PFSK-1 (cell line): ENCODE results near the gene RAB31.

Experiments used
- FOXP2 ChIP-seq: optimal IDR thresholded peaks from 2 replicates; pipeline ENCODE3; 2011; ENCODE audit warnings: borderline replicate concordance, control low read depth, inconsistent platforms; ENCODE audit not compliant: insufficient read depth; ENCODE audit errors: extremely low read length, extremely low read depth
- POLR2AphosphoS5 ChIP-seq: IDR thresholded peaks from 2 replicates; pipeline ENCODE4 v1.6.1; 2012; ENCODE audit warnings: low read depth, mild to moderate bottlenecking, control low read depth, low read length, moderate library complexity
- REST ChIP-seq, 2 experiments: IDR thresholded peaks; 2 replicates each; pipeline versions ENCODE4 v1.6.1 to v1.8.0; 2011 to 2012; ENCODE audit warnings: low read depth in 2 of 2, low read length in 2 of 2, control low read depth in 1 of 2, inconsistent platforms in 1 of 2, mild to moderate bottlenecking in 1 of 2, moderate library complexity in 1 of 2; ENCODE audit not compliant: insufficient read depth in 1 of 2
- SIN3A ChIP-seq: IDR thresholded peaks from 2 replicates; pipeline ENCODE4 v1.6.1; 2012; ENCODE audit warnings: mild to moderate bottlenecking, low read length, moderate library complexity, borderline replicate concordance; ENCODE audit not compliant: insufficient read depth
- TAF1 ChIP-seq: IDR thresholded peaks from 2 replicates; pipeline ENCODE4 v1.6.1; 2012; ENCODE audit warnings: low read length, control low read depth, borderline replicate concordance; ENCODE audit not compliant: insufficient read depth

The RAB31 gene

DNA sequence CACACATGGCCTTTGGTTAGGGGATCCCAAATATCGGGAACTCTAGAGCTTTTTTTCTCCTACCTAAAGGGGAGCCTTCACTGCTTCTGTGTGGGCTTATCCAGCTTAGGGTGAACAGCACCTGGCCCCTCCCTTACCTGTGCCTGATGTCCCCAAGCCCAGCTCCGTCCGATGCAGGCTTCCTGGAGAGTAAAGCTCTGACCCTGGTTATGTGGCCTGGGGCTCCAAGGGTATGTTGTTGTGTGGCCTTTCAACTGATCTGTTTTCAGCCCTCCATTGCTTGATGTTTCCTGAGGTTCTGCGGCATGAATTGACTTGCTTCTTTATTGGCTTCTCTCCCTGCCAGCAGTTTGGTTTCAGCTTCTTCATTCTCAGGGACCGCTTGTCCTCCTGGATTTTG, 66.0 kb downstream of the RAB31 start:
- TF ChIP-seq REST (IDR thresholded peaks at IDR 0.05; ENCODE audit: insufficient read depth in 1 of 2, low read depth in 2 of 2, low read length in 2 of 2) (no peak), SIN3A (no peak), FOXP2 (no peak), POLR2AphosphoS5 (no peak), TAF1 (no peak)

- TF ChIP-seq POLR2AphosphoS5, result no peak
Measured at GRCh38 chr18:9775178-9775577, 67.1 kb downstream of the RAB31 start.

GRCh38 chr18:9779630-9780029, 71.5 kb downstream of the RAB31 start:
- TF ChIP-seq REST (IDR thresholded peaks at IDR 0.05; ENCODE audit: insufficient read depth in 1 of 2, low read depth in 2 of 2, low read length in 2 of 2) (no peak), TAF1 (no peak), SIN3A (no peak), FOXP2 (no peak), POLR2AphosphoS5 (no peak)

DNA sequence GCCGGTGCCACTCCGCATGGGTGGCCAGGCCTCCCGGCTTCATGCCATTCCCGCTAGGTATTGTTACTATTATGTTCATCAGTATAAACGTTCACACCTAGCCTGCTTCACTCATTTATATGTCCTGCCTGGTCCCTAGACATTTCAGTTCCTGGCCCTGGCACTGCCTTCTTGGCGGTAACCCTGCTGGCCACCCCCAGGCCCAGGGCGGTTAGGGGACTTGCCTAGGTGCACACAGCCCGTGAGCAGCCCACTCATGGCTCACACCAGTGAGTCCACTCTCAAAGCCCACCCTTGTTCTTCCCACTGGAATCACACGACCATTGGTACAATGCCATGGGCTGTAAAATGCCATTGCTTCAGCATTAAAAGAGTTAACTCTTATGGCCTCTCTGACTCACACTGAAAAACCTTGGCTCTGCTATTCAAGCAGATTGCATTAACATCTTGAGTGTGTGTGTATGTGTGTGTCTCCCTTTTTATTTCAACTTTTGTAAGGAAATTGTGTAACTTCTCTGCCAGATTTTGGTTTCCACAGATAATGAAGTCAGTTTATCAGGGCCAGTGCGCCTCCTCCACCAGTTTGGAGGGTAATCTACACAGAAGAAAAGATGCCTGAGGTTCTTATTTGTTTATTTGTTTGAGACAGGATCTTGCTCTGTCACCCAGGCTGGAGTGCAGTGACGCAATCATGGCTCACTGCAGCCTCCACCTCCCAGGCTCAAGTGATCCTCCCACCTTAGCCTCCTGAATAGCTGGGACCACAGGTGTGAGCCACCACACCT, 74.2 kb downstream of the RAB31 start:
- TF ChIP-seq POLR2AphosphoS5 (no peak), REST (IDR thresholded peaks at IDR 0.05; ENCODE audit: insufficient read depth in 1 of 2, low read depth in 2 of 2, low read length in 2 of 2) (no peak), SIN3A (no peak), TAF1 (no peak), FOXP2 (no peak)

- no peak for TF ChIP-seq SIN3A
- no peak for TF ChIP-seq TAF1
- no peak for TF ChIP-seq REST (IDR thresholded peaks at IDR 0.05; ENCODE audit: insufficient read depth in 1 of 2, low read depth in 2 of 2, low read length in 2 of 2)
- no peak for TF ChIP-seq POLR2AphosphoS5
- no peak for TF ChIP-seq FOXP2
Measured at GRCh38 chr18:9786631-9787030, 78.5 kb downstream of the RAB31 start.
